CD4-positive, alpha-beta memory T cell (primary cell): ENCODE measurements around the gene NOS2. TPM values are rescaled to one million over a fixed set of nuclear protein-coding genes. Genes with fewer than 3 reads are reported as not detected.

ENCODE experiments used
- CTCF ChIA-PET: fragments of 350-600 bp; sonication (Branson Sonifier 250); formaldehyde crosslinking; loops from one replicate; lab custom pipeline; 2021; ENCODE audit warnings: inconsistent platforms; ENCODE audit not compliant: partially characterized antibody; lab: Charles Lee
- POLR2A ChIA-PET: fragments of 350-600 bp; sonication (Branson Sonifier 250); formaldehyde crosslinking; loops from one replicate; lab custom pipeline; 2021; ENCODE audit not compliant: partially characterized antibody; lab: Charles Lee
- DNase-seq, 5 donors: peaks; one replicate each; pipeline versions ENCODE4 v3.0.0 to v3.0.0-alpha.2; 2020 to 2022; ENCODE audit warnings: mixed read lengths in 1 of 5
- H3K27ac ChIP-seq: one replicate; pipeline ENCODE4 v1.7.0; 2013; ENCODE audit warnings: low read depth, low read length
- H3K27me3 ChIP-seq: 2 replicates; pipeline ENCODE4 v1.7.0; 2013; ENCODE audit warnings: mild to moderate bottlenecking, low read length, moderate library complexity; ENCODE audit not compliant: insufficient read depth
- H3K36me3 ChIP-seq: 2 replicates; pipeline ENCODE4 v1.7.0; 2013; ENCODE audit warnings: mild to moderate bottlenecking, low read length, moderate library complexity; ENCODE audit not compliant: insufficient read depth
- H3K4me1 ChIP-seq: 2 replicates; pipeline ENCODE4 v1.7.0; 2013; ENCODE audit warnings: mild to moderate bottlenecking, low read length, moderate library complexity; ENCODE audit not compliant: insufficient read depth
- H3K4me3 ChIP-seq, 2 donors: one replicate each; pipeline ENCODE4 v1.7.0; 2013; ENCODE audit warnings: low read length in 2 of 2, mild to moderate bottlenecking in 1 of 2
- H3K9me3 ChIP-seq, 2 donors: one replicate each; pipeline ENCODE4 v1.7.0; 2013; ENCODE audit warnings: low read length in 2 of 2, control low read depth in 1 of 2; ENCODE audit not compliant: control insufficient read depth in 1 of 2
- H3K27ac Mint-ChIP-seq, 7 donors: one replicate each; pipeline ENCODE4 v1.8.0; 2020 to 2021; ENCODE audit warnings: mixed read lengths in 7 of 7, mild to moderate bottlenecking in 6 of 7, inconsistent platforms in 3 of 7, moderate library complexity in 3 of 7
- H3K27me3 Mint-ChIP-seq, 2 donors: one replicate each; pipeline ENCODE4 v1.8.0; 2020 to 2021; ENCODE audit warnings: mixed read lengths in 2 of 2
- H3K36me3 Mint-ChIP-seq, 2 donors: one replicate each; pipeline ENCODE4 v1.8.0; 2020 to 2021; ENCODE audit warnings: mixed read lengths in 2 of 2, inconsistent platforms in 1 of 2, mild to moderate bottlenecking in 1 of 2
- H3K4me1 Mint-ChIP-seq, 4 donors: one replicate each; pipeline ENCODE4 v1.8.0; 2020 to 2021; ENCODE audit warnings: mixed read lengths in 4 of 4, mild to moderate bottlenecking in 1 of 4
- H3K4me3 Mint-ChIP-seq, 8 donors: one replicate each; pipeline ENCODE4 v1.8.0; 2020 to 2021; ENCODE audit warnings: mixed read lengths in 8 of 8, mild to moderate bottlenecking in 7 of 8, moderate library complexity in 6 of 8, inconsistent platforms in 3 of 8
- H3K9me3 Mint-ChIP-seq, 8 donors: one replicate each; pipeline ENCODE4 v1.8.0; 2020 to 2021; ENCODE audit warnings: mixed read lengths in 8 of 8, mild to moderate bottlenecking in 5 of 8, inconsistent platforms in 3 of 8, moderate library complexity in 1 of 8
- intact Hi-C: fragments of 100-400 bp; cut with micrococcal nuclease; formaldehyde crosslinking; loops from one replicate; pipeline ENCODE4 v1.15.1; 2023
- polyA plus RNA-seq, 2 donors: library from polyadenylated mRNA; unstranded; fragments of 300-500 nt; fragmentation: Illumina TruSeq; gene quantifications; one replicate each; pipeline ENCODE4 v1.2.3, GENCODE V29; 2021
- total RNA-seq, 2 experiments: library from RNA; stranded (reverse); gene quantifications; one replicate each; pipeline ENCODE4 v1.2.3, GENCODE V29; 2021

NOS2 gene
- total and polyA plus RNA-seq, 4 experiments from 2014 or later, result 0.09 to 0.14 (median 0.11) TPM; not detected in 1

DNA sequence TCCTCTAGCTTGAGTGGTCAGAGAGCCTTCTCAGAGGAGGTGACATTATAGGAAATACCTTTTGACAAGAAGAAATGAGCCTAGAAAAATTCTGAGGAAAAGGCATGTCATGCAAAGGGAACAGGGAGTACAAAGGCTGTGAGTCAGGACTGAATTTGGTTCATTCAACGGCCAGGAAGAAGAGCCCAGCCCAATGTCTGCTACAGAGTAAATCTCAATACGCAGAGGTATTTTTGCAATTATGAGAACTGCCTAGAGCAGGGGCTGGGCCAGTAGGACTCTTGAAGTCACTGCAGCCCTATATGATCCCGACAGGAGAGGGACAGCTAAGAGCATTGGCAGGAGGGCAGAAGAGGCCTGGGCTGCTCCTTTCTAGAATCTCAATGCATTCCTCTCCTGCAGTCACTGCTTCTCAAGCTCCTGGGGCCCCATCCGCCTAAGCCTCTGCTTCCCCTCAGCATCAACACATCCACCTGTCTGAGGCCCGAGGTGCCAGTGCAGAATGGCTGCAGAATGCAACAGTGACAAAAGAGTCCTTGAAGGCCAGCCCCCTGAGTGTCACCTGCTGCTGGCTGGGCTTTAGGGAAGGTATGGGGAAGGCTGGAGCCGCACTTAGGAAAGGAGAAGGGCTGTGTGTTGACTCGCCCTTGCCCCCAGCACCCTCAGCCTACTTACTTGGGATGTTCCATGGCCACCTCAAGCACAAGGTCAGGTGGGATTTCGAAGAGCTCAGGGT, 20.1 kb downstream of the NOS2 start:
- no peak overlapping the region for H3K27ac Mint-ChIP-seq

DNA sequence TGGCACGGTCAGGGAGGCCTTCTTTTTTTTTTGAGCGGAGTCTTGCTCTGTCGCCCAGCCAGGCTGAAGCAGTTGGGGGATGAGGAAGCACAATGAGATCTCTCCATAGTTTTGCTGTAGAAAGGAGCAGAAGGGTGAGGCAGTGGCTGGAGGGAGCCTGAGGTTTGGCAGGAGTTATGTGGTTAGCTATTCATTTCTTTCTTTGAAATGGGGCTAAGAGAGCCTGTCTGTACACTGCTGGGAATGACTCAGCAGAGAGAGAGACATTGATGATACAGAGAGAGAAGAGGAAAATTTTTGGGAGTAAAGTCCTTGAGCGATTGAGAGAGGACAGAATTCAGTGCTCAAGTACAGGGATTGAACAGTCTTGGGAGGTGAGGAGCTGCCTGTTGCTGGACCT, 22.1 kb downstream of the NOS2 start:
- no peaks in the 10 kb centered on the region for H3K9me3 ChIP-seq
- ChIA-PET POLR2A (no interaction called here), CTCF (no interaction called here)
- H3K36me3 Mint-ChIP-seq, result no peaks in the 10 kb centered on the region
- DNase-seq, result no peak
- no peak overlapping the region for H3K27ac Mint-ChIP-seq
- H3K4me1 ChIP-seq, result no peaks in the 10 kb centered on the region
- no peaks in the 10 kb centered on the region for H3K36me3 ChIP-seq
- intact Hi-C loops, result no loop called here
- no peak overlapping the region for H3K4me3 ChIP-seq
- H3K27ac ChIP-seq, result no peak overlapping the region
- H3K27me3 Mint-ChIP-seq, result peaks cover 0 to 2% of the 10 kb centered on the region in 2 donors
- H3K9me3 Mint-ChIP-seq, result no peaks in the 10 kb centered on the region
- H3K27me3 ChIP-seq, result no peaks in the 10 kb centered on the region
- no peaks in the 10 kb centered on the region for H3K4me1 Mint-ChIP-seq
- H3K4me3 Mint-ChIP-seq, result no peak overlapping the region

More for the DNA sequence above, 20.1 kb downstream of the NOS2 start:
- H3K36me3 ChIP-seq, result no peaks in the 10 kb centered on the region
- Mint-ChIP-seq H3K4me1 (no peaks in the 10 kb centered on the region), H3K36me3 (no peaks in the 10 kb centered on the region), H3K4me3 (no peak overlapping the region), H3K9me3 (no peaks in the 10 kb centered on the region), H3K27me3 (peaks cover 0 to 5% of the 10 kb centered on the region in 2 donors)
- H3K4me3 ChIP-seq, result no peak overlapping the region
- CTCF ChIA-PET, result interaction anchor here (1.3 kb wide), 1 partner anchor 23 kb away, joined by 4 read pairs; no protein-coding TSS in a partner anchor
- POLR2A ChIA-PET, result no interaction called here
- H3K4me1 ChIP-seq, result no peaks in the 10 kb centered on the region
- H3K27me3 ChIP-seq, result no peaks in the 10 kb centered on the region
- no peak overlapping the region for H3K27ac ChIP-seq
- intact Hi-C loops, result no loop called here
- H3K9me3 ChIP-seq, result no peaks in the 10 kb centered on the region
- DNase-seq, result no peak

DNA sequence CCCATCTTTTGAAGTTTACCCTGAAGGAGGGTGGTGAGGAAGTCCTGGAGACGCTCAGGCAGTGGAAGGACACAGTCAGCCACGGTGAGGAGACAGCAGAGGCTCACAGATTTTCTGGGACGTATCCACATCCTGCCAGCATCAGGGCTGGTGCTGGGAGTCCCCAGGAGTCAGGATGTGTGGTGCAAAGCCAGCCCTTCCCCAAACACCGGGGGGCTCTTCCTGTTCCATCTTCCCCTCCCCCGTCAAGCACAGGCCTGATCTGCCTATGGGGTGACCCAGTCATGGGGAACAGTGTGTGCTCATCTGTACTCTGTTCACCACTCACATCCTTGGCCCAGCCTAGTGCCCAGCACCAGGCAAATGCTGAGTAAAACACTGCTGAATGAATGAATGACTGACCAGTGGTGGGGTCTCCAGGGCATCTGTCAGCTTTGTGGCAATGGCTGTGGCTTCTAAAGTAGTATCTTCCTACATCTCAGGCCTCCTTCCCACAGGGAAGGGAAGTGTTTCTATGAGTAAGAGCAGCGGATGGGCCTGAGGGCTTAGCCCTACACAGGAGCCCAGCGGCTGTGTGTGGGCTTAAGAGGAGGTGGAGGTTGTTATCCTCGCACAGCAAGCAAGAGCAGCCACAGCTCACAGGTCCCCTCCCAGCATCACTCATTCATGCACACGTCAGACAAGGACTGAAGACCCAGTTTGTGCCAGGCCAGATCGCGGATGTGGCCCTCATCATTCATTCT, 23.3 kb downstream of the NOS2 start:
- no peak overlapping the region for H3K27ac Mint-ChIP-seq
- intact Hi-C loops, result no loop called here
- no peaks in the 10 kb centered on the region for H3K27me3 ChIP-seq
- peaks cover 0 to 2% of the 10 kb centered on the region in 2 donors for H3K36me3 Mint-ChIP-seq
- H3K9me3 Mint-ChIP-seq, result no peaks in the 10 kb centered on the region
- peaks cover 0 to 2% of the 10 kb centered on the region in 2 donors for H3K27me3 Mint-ChIP-seq
- no peaks in the 10 kb centered on the region for H3K4me1 Mint-ChIP-seq
- no peaks in the 10 kb centered on the region for H3K9me3 ChIP-seq
- ChIA-PET POLR2A (no interaction called here), CTCF (no interaction called here)
- H3K36me3 ChIP-seq, result no peaks in the 10 kb centered on the region
- no peak overlapping the region for H3K27ac ChIP-seq
- no peak overlapping the region for H3K4me3 ChIP-seq
- no peak overlapping the region for H3K4me3 Mint-ChIP-seq
- no peak for DNase-seq
- no peaks in the 10 kb centered on the region for H3K4me1 ChIP-seq

DNA sequence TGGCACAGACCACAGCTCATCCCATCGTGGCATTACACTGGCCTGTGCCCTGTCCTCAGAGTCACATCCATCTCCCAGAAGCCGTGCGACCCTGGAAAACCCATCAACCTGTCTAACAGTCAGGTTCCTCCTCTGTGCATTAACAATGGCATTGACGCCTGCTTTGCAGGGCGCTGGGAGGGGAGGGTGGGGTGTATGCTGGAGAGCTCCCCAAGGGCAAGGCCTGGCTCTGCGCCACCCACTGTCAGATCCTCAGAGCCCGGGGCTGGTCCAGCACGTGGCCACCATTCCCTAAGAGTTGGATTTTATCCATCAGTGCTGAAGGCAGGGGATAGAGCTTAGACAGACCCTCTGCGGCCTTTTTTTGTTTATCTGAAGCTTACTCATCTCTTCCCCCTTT, 28.7 kb downstream of the NOS2 start:
- Mint-ChIP-seq H3K27ac (no peak overlapping the region), H3K4me1 (no peaks in the 10 kb centered on the region), H3K27me3 (peaks cover 0 to 5% of the 10 kb centered on the region in 2 donors), H3K4me3 (no peak overlapping the region), H3K9me3 (no peaks in the 10 kb centered on the region), H3K36me3 (peaks cover 0 to 3% of the 10 kb centered on the region in 2 donors)
- H3K27ac ChIP-seq, result no peak overlapping the region
- no peak overlapping the region for H3K4me3 ChIP-seq
- intact Hi-C loops, result no loop called here
- no peaks in the 10 kb centered on the region for H3K9me3 ChIP-seq
- ChIA-PET POLR2A (no interaction called here), CTCF (no interaction called here)
- H3K27me3 ChIP-seq, result no peaks in the 10 kb centered on the region
- no peak for DNase-seq
- H3K4me1 ChIP-seq, result no peaks in the 10 kb centered on the region
- no peaks in the 10 kb centered on the region for H3K36me3 ChIP-seq

DNA sequence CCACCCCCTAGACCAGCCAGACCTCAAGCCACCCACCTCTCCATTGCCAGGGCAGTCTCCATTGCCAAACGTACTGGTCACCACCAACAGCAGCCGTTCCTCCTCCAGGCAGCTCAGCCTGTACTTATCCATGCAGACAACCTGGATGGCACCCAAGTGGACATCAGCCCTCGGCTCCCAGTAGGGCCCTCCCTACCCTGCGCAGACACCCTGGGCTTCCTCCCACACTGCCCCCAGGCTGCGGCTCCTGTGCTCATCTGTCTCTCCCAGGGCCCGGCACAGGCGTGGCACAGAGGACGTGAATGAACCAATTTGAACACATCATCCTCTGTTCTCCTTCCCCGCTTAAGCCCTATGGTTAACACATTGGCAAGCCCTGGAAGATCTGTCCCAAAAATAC, 29.5 kb downstream of the NOS2 start:
- intact Hi-C loops, result no loop called here

DNA sequence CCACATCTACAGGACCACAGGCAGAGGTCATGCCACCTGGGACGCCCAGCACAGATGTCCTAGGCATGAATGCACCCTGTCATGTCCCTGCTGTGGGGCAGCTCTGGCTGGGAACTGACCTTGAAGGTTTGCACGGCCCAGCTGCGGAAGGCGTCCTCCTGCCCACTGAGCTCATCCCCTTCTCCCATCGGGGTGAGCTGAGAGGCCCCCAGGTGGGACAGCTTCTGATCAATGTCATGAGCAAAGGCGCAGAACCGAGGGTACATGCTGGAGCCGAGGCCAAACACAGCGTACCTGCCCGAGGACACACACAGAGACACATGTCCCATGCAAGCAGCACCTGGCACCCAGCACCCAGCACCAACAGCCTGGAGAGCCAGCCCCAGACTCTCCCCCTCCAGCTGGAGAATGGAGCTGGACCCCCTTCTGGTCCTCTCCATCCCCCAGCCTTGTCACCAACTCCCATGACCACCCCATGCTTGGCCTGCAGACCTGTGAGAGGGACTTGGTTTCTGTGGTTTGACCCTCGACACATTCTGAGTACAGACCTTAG, 31.4 kb downstream of the NOS2 start:
- Mint-ChIP-seq H3K27ac (no peak overlapping the region), H3K4me3 (no peak overlapping the region), H3K9me3 (no peaks in the 10 kb centered on the region), H3K4me1 (no peaks in the 10 kb centered on the region), H3K27me3 (peaks cover 0 to 4% of the 10 kb centered on the region in 2 donors), H3K36me3 (peaks cover 0 to 3% of the 10 kb centered on the region in 2 donors)
- Histone ChIP-seq H3K27ac (no peak overlapping the region), H3K27me3 (no peaks in the 10 kb centered on the region), H3K9me3 (no peaks in the 10 kb centered on the region), H3K36me3 (no peaks in the 10 kb centered on the region), H3K4me1 (no peaks in the 10 kb centered on the region), H3K4me3 (no peak overlapping the region)
- ChIA-PET POLR2A (no interaction called here), CTCF (interaction anchor here (0.6 to 2.5 kb wide), 3 partner anchors 9 to 456 kb away, joined by 3 to 10 read pairs (median 5); no protein-coding TSS in a partner anchor)
- intact Hi-C loops, result no loop called here
- no peak for DNase-seq

More for the DNA sequence above, 29.5 kb downstream of the NOS2 start:
- Histone ChIP-seq H3K4me1 (no peaks in the 10 kb centered on the region), H3K36me3 (no peaks in the 10 kb centered on the region), H3K4me3 (no peak overlapping the region), H3K9me3 (no peaks in the 10 kb centered on the region), H3K27ac (no peak overlapping the region), H3K27me3 (no peaks in the 10 kb centered on the region)
- POLR2A ChIA-PET, result no interaction called here
- H3K27me3 Mint-ChIP-seq, result peaks cover 0 to 5% of the 10 kb centered on the region in 2 donors
- no peaks in the 10 kb centered on the region for H3K4me1 Mint-ChIP-seq
- H3K27ac Mint-ChIP-seq, result no peak overlapping the region
- no peak for DNase-seq
- H3K9me3 Mint-ChIP-seq, result no peaks in the 10 kb centered on the region
- peaks cover 0 to 3% of the 10 kb centered on the region in 2 donors for H3K36me3 Mint-ChIP-seq
- CTCF ChIA-PET, result interaction anchor here (1.4 kb wide), 1 partner anchor 9 kb away, joined by 3 read pairs; no protein-coding TSS in a partner anchor
- no peak overlapping the region for H3K4me3 Mint-ChIP-seq

DNA sequence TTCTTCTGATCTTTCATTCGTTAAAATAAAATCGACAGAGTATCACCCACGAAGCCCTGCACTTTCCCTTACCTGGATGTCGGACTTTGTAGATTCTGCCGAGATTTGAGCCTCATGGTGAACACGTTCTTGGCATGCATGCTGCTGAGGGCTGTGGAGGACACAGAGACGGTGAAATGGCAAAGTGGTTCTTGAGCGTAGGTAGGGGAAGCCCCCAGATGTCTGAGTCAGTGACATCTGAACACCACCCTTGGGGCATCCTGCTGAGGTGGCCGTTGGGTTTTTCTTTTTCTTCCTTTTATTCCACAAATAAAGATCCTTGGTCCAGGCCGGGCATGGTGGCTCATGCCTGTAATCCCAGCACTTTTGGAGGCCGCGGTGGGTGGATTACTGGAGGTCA, 33.9 kb downstream of the NOS2 start:
- POLR2A ChIA-PET, result no interaction called here
- Histone ChIP-seq H3K9me3 (no peaks in the 10 kb centered on the region), H3K27me3 (no peaks in the 10 kb centered on the region), H3K4me3 (no peak overlapping the region), H3K36me3 (no peaks in the 10 kb centered on the region), H3K4me1 (no peaks in the 10 kb centered on the region), H3K27ac (no peak overlapping the region)
- no peak for DNase-seq
- intact Hi-C loops, result no loop called here
- Mint-ChIP-seq H3K27ac (no peak overlapping the region), H3K36me3 (no peaks in the 10 kb centered on the region), H3K27me3 (peaks cover 3% of the 10 kb centered on the region in 2 donors), H3K4me1 (no peaks in the 10 kb centered on the region), H3K9me3 (no peaks in the 10 kb centered on the region), H3K4me3 (no peak overlapping the region)
- CTCF ChIA-PET, result interaction anchor here (1.0 kb wide), 1 partner anchor 9 kb away, joined by 3 read pairs; no protein-coding TSS in a partner anchor
